Naive thymus-derived CD8-positive, alpha-beta T cell (primary cell): ENCODE results near the gene TMEFF1. TPM values are rescaled to one million over a fixed set of nuclear protein-coding genes. Genes with fewer than 3 reads are reported as not detected.
"Not testable (repeated sequence)": the region's sequence is repeated elsewhere in the genome, so short reads cannot be mapped to it uniquely, and the experiment has no call there.

Source experiments
- ATAC-seq, 2 donors: fragments of 150-1000 bp; cut with Tn5 transposase in 1 of 2; sonication (Bioruptor Pico), chemical (Tn5 transposase) in 1 of 2; 1 replicate in 1 of 2; 2 replicates in 1 of 2; pipeline ENCODE4 v1.10.0; 2021; ENCODE audit warnings: mild to moderate bottlenecking in 2 of 2, moderate library complexity in 2 of 2
- POLR2A ChIA-PET: fragments of 350-600 bp; sonication (Branson Sonifier 250); formaldehyde crosslinking; loops from one replicate; lab custom pipeline; 2021; ENCODE audit warnings: antibody characterized with exemption; lab: Charles Lee
- DNase-seq, 10 donors: peaks; one replicate each; pipeline versions ENCODE4 v3.0.0 to v3.0.0-alpha.2; 2020 to 2022
- H3K27ac Mint-ChIP-seq, 10 donors: one replicate each; pipeline ENCODE4 v1.8.0; 2020 to 2022; ENCODE audit warnings: mild to moderate bottlenecking in 10 of 10, mixed read lengths in 10 of 10, moderate library complexity in 4 of 10, inconsistent platforms in 1 of 10
- H3K27me3 Mint-ChIP-seq, 5 donors: one replicate each; pipeline ENCODE4 v1.8.0; 2021 to 2022; ENCODE audit warnings: mixed read lengths in 5 of 5
- H3K36me3 Mint-ChIP-seq, 3 donors: one replicate each; pipeline ENCODE4 v1.8.0; 2020 to 2022; ENCODE audit warnings: mixed read lengths in 3 of 3, mild to moderate bottlenecking in 2 of 3, inconsistent platforms in 1 of 3
- H3K4me1 Mint-ChIP-seq, 4 donors: one replicate each; pipeline ENCODE4 v1.8.0; 2021 to 2022; ENCODE audit warnings: mixed read lengths in 4 of 4
- H3K4me3 Mint-ChIP-seq, 10 donors: one replicate each; pipeline ENCODE4 v1.8.0; 2020 to 2022; ENCODE audit warnings: mild to moderate bottlenecking in 10 of 10, mixed read lengths in 10 of 10, moderate library complexity in 6 of 10, inconsistent platforms in 1 of 10
- H3K9me3 Mint-ChIP-seq, 9 donors: one replicate each; pipeline ENCODE4 v1.8.0; 2020 to 2022; ENCODE audit warnings: mixed read lengths in 9 of 9, mild to moderate bottlenecking in 3 of 9, inconsistent platforms in 1 of 9, moderate library complexity in 1 of 9
- polyA plus RNA-seq, 3 donors: library from polyadenylated mRNA; unstranded; fragments of 300-500 nt; fragmentation: Illumina TruSeq; gene quantifications; one replicate each; pipeline ENCODE4 v1.2.3, GENCODE V29; 2021
- total RNA-seq, 8 experiments: library from RNA in 2 of 8; stranded (reverse) in 2 of 8; gene quantifications; one replicate each; pipeline ENCODE4 v1.2.3 and lab custom pipeline; 2021 to 2026

The TMEFF1 gene
- total and polyA plus RNA-seq, 5 experiments from 2014 or later: 0.31 TPM; not detected in 4

DNA sequence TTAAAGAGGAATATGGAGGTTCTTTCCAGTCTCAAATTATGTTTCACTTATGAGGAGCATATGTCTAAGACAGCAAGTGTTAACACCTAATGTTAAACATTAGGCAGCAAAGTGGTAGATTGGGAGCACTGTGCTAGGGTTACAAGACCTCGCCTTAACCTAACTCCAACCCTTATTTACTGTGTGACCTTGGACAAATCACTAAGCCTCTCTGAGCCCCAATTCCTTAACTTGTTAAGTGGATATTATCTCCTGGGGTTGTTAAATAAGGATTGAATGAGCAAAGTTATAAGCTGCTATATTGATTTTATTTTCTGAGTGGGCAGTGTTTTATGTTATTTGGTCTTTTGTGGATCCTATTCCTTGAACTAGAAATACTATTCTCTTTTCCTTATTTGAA, 38.3 kb downstream of the TMEFF1 start:
- no peak overlapping the region for H3K4me3 Mint-ChIP-seq
- ATAC-seq (no peak), DNase-seq (no peak)
- no peaks in the 10 kb centered on the region for H3K27me3 Mint-ChIP-seq
- H3K36me3 Mint-ChIP-seq: peaks cover 2 to 25% (median 9%) of the 10 kb centered on the region in 3 donors
- H3K4me1 Mint-ChIP-seq: no peaks in the 10 kb centered on the region
- POLR2A ChIA-PET: no interaction called here
- H3K9me3 Mint-ChIP-seq: peaks cover 0 to 16% (median 2%) of the 10 kb centered on the region in 9 donors
- H3K27ac Mint-ChIP-seq: no peak overlapping the region

DNA sequence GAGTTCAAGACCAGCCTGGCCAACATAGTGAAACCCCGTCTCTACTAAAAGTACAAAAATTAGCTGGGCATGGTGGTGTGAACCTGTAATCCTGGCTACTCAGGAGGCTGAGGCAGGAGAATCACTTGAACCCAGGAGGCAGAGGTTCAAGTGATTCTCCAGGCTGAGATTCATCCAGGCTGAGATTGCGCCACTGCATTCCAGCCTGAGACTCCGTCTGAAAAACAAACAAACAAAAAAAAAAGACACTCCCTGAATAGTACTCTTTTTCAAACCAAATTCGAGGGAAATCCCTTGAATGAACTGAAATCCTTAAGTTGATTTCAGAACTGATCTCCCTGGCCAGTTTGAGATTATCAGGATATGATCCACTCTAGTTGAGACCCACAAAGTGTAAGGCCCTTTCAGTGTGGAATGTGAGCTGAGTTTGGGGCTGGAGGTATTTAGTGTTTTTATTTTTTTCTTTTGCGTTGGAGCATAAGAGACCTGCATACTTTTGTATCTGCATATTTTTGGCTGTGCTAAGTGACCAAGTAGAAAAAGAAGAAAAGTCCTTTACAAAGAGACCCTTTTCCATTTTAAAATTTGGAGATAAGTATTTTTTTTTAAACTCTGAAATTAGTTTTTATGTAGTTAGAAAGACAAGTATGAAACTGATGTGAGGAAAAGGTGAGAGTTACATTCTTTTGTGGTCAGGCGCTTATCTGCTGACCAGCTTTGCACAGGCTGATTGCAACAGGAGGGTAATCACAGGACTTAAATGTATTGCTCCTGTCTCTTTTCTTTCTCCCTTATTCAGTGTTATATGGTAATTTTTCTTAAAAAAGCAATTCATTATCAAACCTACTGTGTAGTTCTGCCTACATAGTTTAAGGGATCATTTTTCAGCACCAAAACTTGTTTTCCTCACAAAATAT, 42.9 kb downstream of the TMEFF1 start:
- POLR2A ChIA-PET: no interaction called here
- DNase-seq (no peak), ATAC-seq (no peak)
- no peaks in the 10 kb centered on the region for H3K27me3 Mint-ChIP-seq
- H3K4me1 Mint-ChIP-seq: no peaks in the 10 kb centered on the region
- peak overlapping the region in 1 of 10 donors; percentile 2 for H3K27ac Mint-ChIP-seq
- H3K4me3 Mint-ChIP-seq: no peak overlapping the region
- H3K36me3 Mint-ChIP-seq: peaks cover 1 to 2% (median 2%) of the 10 kb centered on the region in 3 donors
- peaks cover 0 to 1% (median 0%) of the 10 kb centered on the region in 9 donors for H3K9me3 Mint-ChIP-seq

DNA sequence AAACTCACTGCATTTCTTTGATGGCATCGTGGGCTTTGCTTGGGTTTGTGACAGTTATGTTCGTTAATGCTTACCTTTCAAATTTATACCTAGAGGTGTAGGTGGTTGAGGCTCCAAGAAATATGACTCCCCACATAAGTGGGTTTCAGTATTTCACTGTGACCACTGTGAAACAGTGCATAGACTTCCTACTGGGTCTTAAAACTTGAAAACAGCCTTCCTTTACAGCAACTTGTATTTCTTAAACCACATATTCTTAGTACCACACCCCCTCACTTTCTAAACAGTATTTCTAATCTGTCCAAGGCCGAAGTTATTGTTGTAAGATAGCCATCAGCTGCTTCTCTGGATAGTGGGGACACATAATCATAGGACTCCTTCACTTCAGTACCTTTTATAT, 48.3 kb downstream of the TMEFF1 start:
- DNase-seq (no peak), ATAC-seq (no peak)
- Mint-ChIP-seq H3K36me3 (peaks cover 1 to 5% (median 2%) of the 10 kb centered on the region in 3 donors), H3K4me1 (peaks cover 0 to 3% (median 0%) of the 10 kb centered on the region in 4 donors), H3K9me3 (no peaks in the 10 kb centered on the region), H3K27ac (no peak overlapping the region), H3K4me3 (no peak overlapping the region), H3K27me3 (no peaks in the 10 kb centered on the region)
- POLR2A ChIA-PET: no interaction called here

DNA sequence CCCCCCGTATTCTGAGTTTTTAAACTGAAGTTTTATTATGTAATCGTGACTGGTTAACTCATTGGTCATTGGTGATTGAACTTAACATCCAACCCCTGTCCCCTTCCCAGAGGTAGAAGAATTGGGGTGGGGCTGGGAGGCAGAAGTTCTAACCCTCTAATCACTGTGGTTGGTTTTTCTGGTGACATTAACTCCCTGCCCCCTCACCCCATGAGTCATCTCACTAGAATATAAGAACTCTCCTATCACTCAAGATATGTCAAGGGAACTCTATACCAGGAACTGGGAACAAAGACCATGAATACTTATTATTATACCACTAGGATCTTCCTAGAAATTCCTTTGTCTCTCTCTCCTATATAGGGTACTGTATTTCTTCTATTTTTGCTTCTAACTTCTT, 52.6 kb downstream of the TMEFF1 start:
- Mint-ChIP-seq H3K27me3 (peaks cover 0 to 2% (median 0%) of the 10 kb centered on the region in 5 donors), H3K4me3 (no peak overlapping the region), H3K36me3 (peaks cover 5 to 10% (median 6%) of the 10 kb centered on the region in 3 donors), H3K4me1 (peaks cover 0 to 3% (median 0%) of the 10 kb centered on the region in 4 donors), H3K27ac (no peak overlapping the region), H3K9me3 (peaks cover 0 to 14% (median 0%) of the 10 kb centered on the region in 9 donors)
- ATAC-seq (no peak), DNase-seq (no peak)
- POLR2A ChIA-PET: no interaction called here

DNA sequence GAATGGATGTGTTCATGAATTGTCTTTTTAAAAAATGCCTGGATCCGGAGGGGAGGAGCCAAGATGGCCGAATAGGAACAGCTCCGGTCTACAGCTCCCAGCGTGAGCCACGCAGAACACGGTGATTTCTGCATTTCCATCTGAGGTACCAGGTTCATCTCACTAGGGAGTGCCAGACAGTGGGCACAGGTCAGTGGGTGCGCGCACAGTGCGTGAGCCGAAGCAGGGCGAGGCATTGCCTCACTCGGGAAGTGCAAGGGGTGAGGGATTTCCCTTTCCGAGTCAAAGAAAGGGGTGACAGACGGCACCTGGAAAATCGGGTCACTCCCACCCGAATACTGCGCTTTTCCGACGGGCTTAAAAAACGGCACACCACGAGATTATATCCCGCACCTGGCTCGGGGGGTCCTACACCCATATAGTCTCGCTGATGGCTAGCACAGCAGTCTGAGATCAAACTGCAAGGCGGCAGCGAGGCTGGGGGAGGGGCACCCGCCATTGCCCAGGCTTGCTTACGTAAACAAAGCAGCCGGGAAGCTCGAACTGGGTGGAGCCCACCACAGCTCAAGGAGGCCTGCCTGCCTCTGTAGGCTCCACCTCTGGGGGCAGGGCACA, 54.3 kb downstream of the TMEFF1 start:
- H3K4me1 Mint-ChIP-seq, ATAC-seq, H3K36me3 Mint-ChIP-seq, H3K4me3 Mint-ChIP-seq, DNase-seq, H3K27ac Mint-ChIP-seq, H3K27me3 Mint-ChIP-seq, POLR2A ChIA-PET: not testable (repeated sequence)
- H3K9me3 Mint-ChIP-seq: peaks cover 0 to 15% (median 0%) of the 10 kb centered on the region in 9 donors

DNA sequence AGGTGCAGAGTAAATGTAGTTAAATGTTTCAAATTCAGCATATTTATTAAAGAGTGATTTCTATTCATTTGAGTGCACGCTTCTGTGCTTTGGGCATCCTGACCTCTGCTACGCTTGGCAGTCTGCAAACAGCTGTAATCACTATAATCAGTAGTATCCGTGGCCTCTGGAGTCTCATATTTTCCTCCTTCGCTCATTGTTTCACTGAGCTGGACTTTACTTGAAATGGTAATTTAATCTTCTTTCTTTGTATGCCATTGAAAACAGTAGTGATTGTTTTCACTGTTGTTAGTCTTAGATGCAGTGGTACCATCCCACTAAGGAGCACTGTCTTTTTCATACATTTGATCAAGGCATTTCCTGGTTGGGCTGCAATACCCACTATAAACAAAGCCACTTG, 61.5 kb downstream of the TMEFF1 start:
- DNase-seq (no peak), ATAC-seq (no peak)
- Mint-ChIP-seq H3K27ac (no peak overlapping the region), H3K4me1 (no peaks in the 10 kb centered on the region), H3K36me3 (no peaks in the 10 kb centered on the region), H3K27me3 (no peaks in the 10 kb centered on the region), H3K4me3 (no peak overlapping the region), H3K9me3 (peaks cover 0 to 14% (median 0%) of the 10 kb centered on the region in 9 donors)
- POLR2A ChIA-PET: no interaction called here

DNA sequence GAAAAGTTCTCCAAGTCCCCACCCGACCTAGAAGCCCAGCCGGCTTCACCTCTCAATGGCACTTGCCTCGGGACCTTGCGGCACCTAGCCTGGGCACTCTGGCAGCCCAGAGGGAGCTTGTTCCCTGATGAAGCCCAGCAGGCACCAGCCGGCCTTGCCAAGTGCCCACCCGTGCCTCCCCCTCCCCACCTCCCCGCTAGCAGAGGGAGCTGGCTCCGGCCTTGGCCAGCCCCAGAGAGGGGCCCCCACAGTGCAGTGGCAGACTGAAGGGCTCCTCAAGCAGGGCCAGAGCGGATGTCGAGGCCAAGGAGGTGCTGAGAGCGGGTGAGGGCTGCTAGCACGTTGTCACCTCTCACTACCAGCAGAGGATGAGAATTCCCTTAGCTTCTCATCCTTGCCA, 67.4 kb downstream of the TMEFF1 start:
- no peak for ATAC-seq
- peaks cover 0 to 2% (median 0%) of the 10 kb centered on the region in 4 donors for H3K4me1 Mint-ChIP-seq
- POLR2A ChIA-PET: no interaction called here
- H3K9me3 Mint-ChIP-seq: peaks cover 0 to 13% (median under 1%) of the 10 kb centered on the region in 9 donors
- no peak overlapping the region for H3K4me3 Mint-ChIP-seq
- no peak overlapping the region for H3K27ac Mint-ChIP-seq
- no peaks in the 10 kb centered on the region for H3K27me3 Mint-ChIP-seq
- peaks cover 0 to 13% (median 4%) of the 10 kb centered on the region in 3 donors for H3K36me3 Mint-ChIP-seq
- DNase-seq: peak in 1 of 10 donors; percentile 3

DNA sequence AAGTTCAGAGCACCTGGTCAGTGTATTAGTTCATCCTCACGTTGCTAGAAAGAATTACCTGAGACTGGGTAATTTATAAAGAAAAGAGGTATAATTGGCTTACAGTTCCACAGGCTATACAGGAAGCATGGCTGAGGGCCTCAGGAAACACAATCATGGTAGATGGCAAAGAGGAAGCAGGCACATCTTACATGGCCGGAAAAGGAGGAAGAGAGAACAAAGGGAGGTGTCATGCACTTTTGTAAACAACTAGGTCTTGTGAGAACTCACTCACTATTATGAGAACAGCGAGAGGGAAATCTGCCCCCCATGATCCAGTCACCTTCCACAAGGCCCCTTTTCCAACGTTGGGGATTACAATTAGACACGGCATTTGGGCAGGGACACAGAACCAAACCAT, 76.1 kb downstream of the TMEFF1 start:
- no peak overlapping the region for H3K4me3 Mint-ChIP-seq
- H3K27me3 Mint-ChIP-seq: no peaks in the 10 kb centered on the region
- DNase-seq (no peak), ATAC-seq (no peak)
- H3K4me1 Mint-ChIP-seq: peaks cover 0 to 3% (median under 1%) of the 10 kb centered on the region in 4 donors
- peaks cover 0 to 21% (median 6%) of the 10 kb centered on the region in 9 donors for H3K9me3 Mint-ChIP-seq
- no peak overlapping the region for H3K27ac Mint-ChIP-seq
- POLR2A ChIA-PET: no interaction called here
- peaks cover 4 to 25% (median 11%) of the 10 kb centered on the region in 3 donors for H3K36me3 Mint-ChIP-seq

DNA sequence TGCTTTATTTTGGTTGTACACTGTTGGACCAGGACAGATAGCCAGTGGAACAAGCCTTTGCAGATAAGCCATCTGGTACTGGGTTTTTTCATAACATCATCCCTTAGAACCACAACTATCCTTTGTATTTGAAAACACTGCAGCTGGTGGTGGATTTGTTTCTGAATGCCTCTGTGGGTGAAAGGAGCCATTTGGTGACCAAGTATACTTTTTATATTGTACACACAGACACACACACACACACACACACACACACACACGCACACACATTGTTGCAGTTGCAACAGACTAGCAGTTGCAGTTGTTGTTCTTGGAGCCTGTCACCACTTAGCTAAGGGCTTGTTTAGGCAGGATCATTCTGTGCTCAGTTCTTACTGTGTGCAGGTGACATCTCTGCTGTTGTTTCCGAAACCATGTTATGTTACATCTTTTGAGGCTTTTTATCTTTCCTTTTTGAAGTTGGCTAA, 82.0 kb downstream of the TMEFF1 start:
- Mint-ChIP-seq H3K4me1 (no peaks in the 10 kb centered on the region), H3K27me3 (no peaks in the 10 kb centered on the region), H3K4me3 (no peak overlapping the region), H3K36me3 (peaks cover 0 to 5% (median 4%) of the 10 kb centered on the region in 3 donors), H3K9me3 (no peaks in the 10 kb centered on the region), H3K27ac (no peak overlapping the region)
- POLR2A ChIA-PET: no interaction called here
- DNase-seq: no peak
- ATAC-seq: no peak

DNA sequence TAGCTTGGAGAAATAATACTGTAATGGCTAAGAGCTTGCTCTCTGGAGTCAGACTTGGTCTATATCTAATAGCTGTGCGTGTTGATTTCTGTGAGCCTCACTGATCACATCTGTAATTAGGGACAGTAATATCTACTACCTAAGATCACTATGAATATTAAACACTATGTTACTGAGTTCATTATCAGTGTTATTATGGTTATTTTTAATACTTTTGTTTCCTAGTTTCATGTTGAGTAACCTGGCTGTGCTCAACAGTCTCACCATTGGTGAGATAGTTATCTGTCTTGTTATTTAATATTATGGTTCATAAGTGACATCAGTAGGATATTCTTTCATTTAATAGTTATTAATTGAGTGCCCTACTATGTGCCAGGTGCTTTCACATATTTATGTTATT, 82.5 kb downstream of the TMEFF1 start:
- Mint-ChIP-seq H3K4me3 (no peak overlapping the region), H3K9me3 (no peaks in the 10 kb centered on the region), H3K27me3 (peaks cover 0 to 1% (median 0%) of the 10 kb centered on the region in 5 donors), H3K36me3 (peaks cover 0 to 3% (median 2%) of the 10 kb centered on the region in 3 donors), H3K27ac (no peak overlapping the region), H3K4me1 (no peaks in the 10 kb centered on the region)
- DNase-seq (no peak), ATAC-seq (no peak)
- POLR2A ChIA-PET: no interaction called here

DNA sequence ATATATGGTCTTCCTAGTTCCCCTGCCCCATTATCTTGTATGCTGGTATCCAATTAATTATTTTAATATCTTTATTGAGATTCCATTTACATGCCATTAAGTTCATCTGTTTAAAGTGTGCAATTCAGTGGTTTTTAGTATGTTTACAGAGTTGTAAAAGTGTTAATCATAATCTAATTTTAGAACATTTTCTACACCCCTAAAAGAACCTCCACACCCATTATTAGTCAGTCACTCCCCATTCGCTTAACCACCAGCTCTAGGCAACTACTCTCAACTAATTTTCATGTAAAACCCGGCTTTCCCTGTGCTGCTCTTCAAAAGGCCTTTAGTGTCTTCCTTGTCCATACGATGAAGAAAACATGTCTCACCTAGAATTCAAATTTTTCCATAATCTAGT, 84.1 kb downstream of the TMEFF1 start:
- no peak for ATAC-seq
- H3K27ac Mint-ChIP-seq: no peak overlapping the region
- POLR2A ChIA-PET: no interaction called here
- H3K4me1 Mint-ChIP-seq: no peaks in the 10 kb centered on the region
- peaks cover 0 to 2% (median 0%) of the 10 kb centered on the region in 5 donors for H3K27me3 Mint-ChIP-seq
- no peak for DNase-seq
- no peak overlapping the region for H3K4me3 Mint-ChIP-seq
- no peaks in the 10 kb centered on the region for H3K9me3 Mint-ChIP-seq
- H3K36me3 Mint-ChIP-seq: no peaks in the 10 kb centered on the region

DNA sequence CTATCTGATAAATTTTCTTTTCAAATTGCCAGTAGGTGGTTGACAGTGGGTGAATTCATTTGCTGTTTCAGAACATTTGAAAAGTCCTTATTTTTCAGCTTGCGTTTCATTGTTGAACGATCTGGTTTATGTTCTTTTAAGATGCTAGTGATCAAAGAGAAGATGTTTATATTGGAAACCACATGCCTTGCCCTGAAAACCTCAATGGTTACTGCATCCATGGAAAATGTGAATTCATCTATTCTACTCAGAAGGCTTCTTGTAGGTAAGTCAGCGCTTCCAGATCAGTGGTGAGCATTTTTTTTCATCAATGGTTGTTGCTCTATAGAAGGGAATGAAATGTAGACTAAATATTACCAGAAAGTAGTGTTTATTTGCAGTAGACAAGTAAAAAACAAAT, 88.3 kb downstream of the TMEFF1 start:
- no peaks in the 10 kb centered on the region for H3K36me3 Mint-ChIP-seq
- H3K9me3 Mint-ChIP-seq: no peaks in the 10 kb centered on the region
- no peaks in the 10 kb centered on the region for H3K4me1 Mint-ChIP-seq
- no peak overlapping the region for H3K4me3 Mint-ChIP-seq
- peaks cover 0 to 2% (median 0%) of the 10 kb centered on the region in 5 donors for H3K27me3 Mint-ChIP-seq
- ATAC-seq: no peak
- no peak for DNase-seq
- POLR2A ChIA-PET: no interaction called here
- H3K27ac Mint-ChIP-seq: no peak overlapping the region

DNA sequence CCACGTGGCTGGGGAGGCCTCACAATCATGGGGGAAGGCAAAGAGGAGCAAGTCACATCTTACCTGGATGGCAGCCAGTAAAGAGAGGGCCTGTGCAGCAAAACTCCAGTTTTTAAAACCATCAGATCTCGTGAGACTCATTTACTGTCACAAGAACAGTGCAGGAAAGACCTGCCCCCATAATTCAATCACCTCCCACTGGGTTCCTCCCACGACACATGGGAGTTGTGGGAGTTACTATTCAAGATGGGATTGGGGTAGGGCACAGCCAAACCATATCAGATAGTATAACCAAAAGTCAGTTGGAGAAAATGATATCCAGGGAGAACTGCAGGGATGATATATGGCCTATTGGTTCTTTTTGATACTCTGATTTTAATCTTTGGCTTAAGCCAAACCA, 94.9 kb downstream of the TMEFF1 start:
- Mint-ChIP-seq H3K36me3 (peaks cover 0 to 6% (median 0%) of the 10 kb centered on the region in 3 donors), H3K9me3 (peaks cover 0 to 4% (median 0%) of the 10 kb centered on the region in 9 donors), H3K27ac (no peak overlapping the region), H3K27me3 (no peaks in the 10 kb centered on the region), H3K4me3 (no peak overlapping the region), H3K4me1 (no peaks in the 10 kb centered on the region)
- ATAC-seq: no peak
- DNase-seq: no peak
- POLR2A ChIA-PET: no interaction called here
